ENCODE measurements around the gene OTOA.
"Not testable (repeated sequence)": the region's sequence is repeated elsewhere in the genome, so short reads cannot be mapped to it uniquely, and the experiment has no call there.

GRCh38 chr16:21802375-21802663, 138.6 kb downstream of the OTOA start:
- TF ChIP-seq POLR2AphosphoS5 (IDR thresholded peaks at IDR 0.05; ENCODE audit: borderline replicate concordance, low read depth, low read length); FOXP2 (optimal IDR thresholded peaks at IDR 0.05; ENCODE audit: control extremely low read depth, extremely low read length, insufficient read depth): not testable (repeated sequence)

All from SK-N-MC (cell line).